RWPE1 (cell line): ENCODE measurements around the gene BTBD19.

Source experiments
- CTCF ChIA-PET: fragments of 350-600 bp; sonication (Branson Sonifier 250); formaldehyde crosslinking; extraction: SDS; loops from one replicate; lab custom pipeline; 2021; lab: Yijun Ruan, JAX
- POLR2A ChIA-PET: fragments of 400-600 bp; formaldehyde crosslinking; extraction: SDS; loops from one replicate; lab custom pipeline; 2020; ENCODE audit warnings: antibody characterized with exemption; ENCODE audit not compliant: low non-redundant PET; lab: Yijun Ruan, JAX
- DNase-seq: peaks from one replicate; pipeline ENCODE4 v3.0.0; 2012; ENCODE audit warnings: low spot score
- H3K27ac ChIP-seq: fragments of 450-650 bp; 2 replicates; pipeline ENCODE4 v1.5.1; 2017
- CTCF ChIP-seq: fragments of 450-650 bp; conservative IDR thresholded peaks from 2 replicates; pipeline ENCODE4 v1.5.1; 2017; ENCODE audit warnings: low read depth, mild to moderate bottlenecking

Gene BTBD19

GRCh38 chr1:44829506-44830384, 21.4 kb downstream of the BTBD19 start:
- POLR2A ChIA-PET: no interaction called here
- TF ChIP-seq CTCF: no peak
- DNase-seq: no peak
- H3K27ac ChIP-seq: peak overlapping the region; percentile 4; the same call in 1 of the 2 replicates
- CTCF ChIA-PET: no interaction called here

GRCh38 chr1:44830900-44831304, 22.6 kb downstream of the BTBD19 start:
- POLR2A ChIA-PET: no interaction called here
- CTCF ChIA-PET: interaction anchor here (0.7 kb wide), 1 partner anchor 10 kb away, joined by 3 read pairs; no protein-coding TSS in a partner anchor
- TF ChIP-seq CTCF: no peak
- no peak for DNase-seq
- H3K27ac ChIP-seq: peak overlapping the region; percentile 7

- no peak for TF ChIP-seq CTCF
- no peak for DNase-seq
- no peak overlapping the region for H3K27ac ChIP-seq
- POLR2A ChIA-PET: no interaction called here
- CTCF ChIA-PET: interaction anchor here (0.7 kb wide), 1 partner anchor 11 kb away, joined by 3 read pairs; no protein-coding TSS in a partner anchor
Measured at GRCh38 chr1:44831516-44831915, 23.2 kb downstream of the BTBD19 start.

GRCh38 chr1:44832056-44832705, 23.9 kb downstream of the BTBD19 start:
- CTCF ChIA-PET: no interaction called here
- TF ChIP-seq CTCF: no peak
- POLR2A ChIA-PET: no interaction called here
- no peak overlapping the region for H3K27ac ChIP-seq
- no peak for DNase-seq

GRCh38 chr1:44834328-44834727, 26.0 kb downstream of the BTBD19 start:
- ChIA-PET POLR2A (no interaction called here), CTCF (interaction anchor here (0.6 kb wide), 1 partner anchor 899 kb away, joined by 3 read pairs; no protein-coding TSS in a partner anchor)

More at GRCh38 chr1:44834328-44834727, 26.0 kb downstream of the BTBD19 start:
- DNase-seq: no peak
- H3K27ac ChIP-seq: no peak overlapping the region
- TF ChIP-seq CTCF: no peak
